Hippocampal formation (tissue), 2 donors: ENCODE results near the gene TAF1.
"Not testable (repeated sequence)": the region's sequence is repeated elsewhere in the genome, so short reads cannot be mapped to it uniquely, and the experiment has no call there.

Experiments
- DNase-seq, 2 donors: peaks; one replicate each; lab custom pipeline; 2025; lab: John Stamatoyannopoulos, UW

Gene TAF1

GRCh38 chrX:71502080-71502479 is 135.9 kb downstream of the TAF1 start:
- DNase-seq, result not testable (repeated sequence)

GRCh38 chrX:71504346-71504745 is 138.2 kb downstream of the TAF1 start:
- DNase-seq, result no peak

GRCh38 chrX:71509289-71509688 is 143.1 kb downstream of the TAF1 start:
- DNase-seq, result no peak

GRCh38 chrX:71510161-71510560 is 144.0 kb downstream of the TAF1 start:
- no peak for DNase-seq

GRCh38 chrX:71513731-71514130 is 147.6 kb downstream of the TAF1 start:
- not testable (repeated sequence) for DNase-seq

GRCh38 chrX:71514367-71515037 is 148.3 kb downstream of the TAF1 start:
- DNase-seq, result no peak

- DNase-seq, result no peak
These were observed 148.9 kb downstream of the TAF1 start for GRCh38 chrX:71515038-71515396.
